A549 (cell line): ENCODE data around the gene ZBTB4. TPM values are rescaled to one million over a fixed set of nuclear protein-coding genes. Genes with fewer than 3 reads are reported as not detected.

ENCODE experiments used
- ATAC-seq, 2 experiments: fragments of 200-7000 bp in 1 of 2; fragments of >200 bp in 1 of 2; cut with Nextera tagmentation in 1 of 2; cut with Tn5 transposase in 1 of 2; 3 replicates each; pipeline versions ENCODE4 v1.8.0 to v1.9.1; 2018 to 2020; ENCODE audit warnings: mild to moderate bottlenecking in 1 of 2, moderate library complexity in 1 of 2
- CTCF ChIA-PET: fragments of 300-600 bp; sonication (Branson Sonifier 250); formaldehyde crosslinking; extraction: SDS; loops from one replicate; lab custom pipeline; 2021; ENCODE audit warnings: antibody characterized with exemption, inconsistent platforms; lab: Yijun Ruan, JAX
- POLR2A ChIA-PET: fragments of 350-600 bp; formaldehyde crosslinking; extraction: SDS; loops from one replicate; lab custom pipeline; 2021; ENCODE audit warnings: antibody characterized with exemption, inconsistent platforms; lab: Yijun Ruan, JAX
- DNase-seq, 2 experiments: peaks; one replicate each; pipeline versions ENCODE4 v3.0.0 to v3.0.0-alpha.2; 2011 to 2016; ENCODE audit warnings: low read depth in 1 of 2, low spot score in 1 of 2
- FAIRE-seq: peaks from 2 replicates; lab custom pipeline; 2011; peaks lifted over from hg19 to GRCh38; lab: Jason Lieb, UNC
- H3K27ac ChIP-seq, 2 experiments: fragments of >200 bp; sonication (Bioruptor Twin); formaldehyde crosslinking; 3 replicates each; pipeline ENCODE4 v1.5.1; 2016 to 2017
- H3K4me1 ChIP-seq: fragments of >200 bp; sonication (Bioruptor Twin); formaldehyde crosslinking; 3 replicates; pipeline ENCODE4 v1.6.1; 2016
- H3K4me2 ChIP-seq: fragments of >200 bp; sonication (Bioruptor Twin); formaldehyde crosslinking; 3 replicates; pipeline ENCODE4 v1.6.1; 2016
- H3K4me3 ChIP-seq: fragments of >200 bp; sonication (Bioruptor Twin); formaldehyde crosslinking; 3 replicates; pipeline ENCODE4 v1.5.1; 2016
- H3K9me3 ChIP-seq: fragments of >200 bp; sonication (Bioruptor Twin); formaldehyde crosslinking; 3 replicates; pipeline ENCODE4 v1.6.1; 2016
- CTCF ChIP-seq: fragments of >200 bp; sonication (Bioruptor Twin); formaldehyde crosslinking; IDR thresholded peaks from 3 replicates; pipeline ENCODE4 v1.5.1; 2016
- E2F6 ChIP-seq: IDR thresholded peaks from 2 replicates; pipeline ENCODE4 v1.6.1; 2012; ENCODE audit warnings: low read depth, borderline replicate concordance
- ELK1 ChIP-seq: fragments of 150-350 bp; IDR thresholded peaks from 2 replicates; pipeline ENCODE4 v1.6.1; 2014; ENCODE audit warnings: low read depth, mild to moderate bottlenecking, low read length
- ESRRA ChIP-seq: fragments of 150-350 bp; IDR thresholded peaks from 2 replicates; pipeline ENCODE4 v1.6.1; 2014; ENCODE audit warnings: mild to moderate bottlenecking, low read length, borderline replicate concordance
- FOSL2 ChIP-seq, 2 experiments: fragments of 450-650 bp in 1 of 2; fragments of >200 bp in 1 of 2; sonication (Bioruptor Twin) in 1 of 2; formaldehyde crosslinking; IDR thresholded peaks; 2 replicates each; pipeline versions ENCODE4 v1.5.0 to v1.6.1; 2016 to 2020; ENCODE audit warnings: mild to moderate bottlenecking in 1 of 2, moderate library complexity in 1 of 2
- HEYL ChIP-seq: fragments of 250-450 bp; sonication (Bioruptor Pico); IDR thresholded peaks from 2 replicates; pipeline ENCODE4 v1.8.0; 2021; ENCODE audit warnings: mild to moderate bottlenecking, moderate library complexity
- HOXA7 ChIP-seq: fragments of 250-450 bp; sonication (Bioruptor Pico); IDR thresholded peaks from 2 replicates; pipeline ENCODE4 v1.5.0; 2020; ENCODE audit warnings: mild to moderate bottlenecking, moderate library complexity
- HOXB13 ChIP-seq: fragments of 250-450 bp; sonication (Bioruptor Pico); IDR thresholded peaks from 2 replicates; pipeline ENCODE4 v1.5.0; 2020; ENCODE audit warnings: low read depth, mild to moderate bottlenecking, moderate library complexity
- JUN ChIP-seq, 2 experiments: fragments of >200 bp; sonication (Bioruptor Twin); formaldehyde crosslinking; IDR thresholded peaks; 2 replicates in 1 of 2; 3 replicates in 1 of 2; pipeline ENCODE4 v1.6.1; 2016 to 2017
- MAX ChIP-seq: IDR thresholded peaks from 2 replicates; pipeline ENCODE4 v1.6.1; 2012
- MYC ChIP-seq: IDR thresholded peaks from 2 replicates; pipeline ENCODE4 v1.6.1; 2012; ENCODE audit warnings: mild to moderate bottlenecking, inconsistent platforms, low read length, improper control_type of control experiment, borderline replicate concordance
- NPAS2 ChIP-seq: fragments of 250-450 bp; sonication (Bioruptor Pico); IDR thresholded peaks from 2 replicates; pipeline ENCODE4 v1.8.0; 2022; ENCODE audit warnings: mild to moderate bottlenecking, moderate library complexity, borderline replicate concordance
- PBX3 ChIP-seq: IDR thresholded peaks from 2 replicates; pipeline ENCODE4 v1.6.1; 2012
- PHF8 ChIP-seq: fragments of 200-600 bp; sonication (generic); IDR thresholded peaks from 2 replicates; pipeline ENCODE4 v1.6.1; 2016; ENCODE audit warnings: low read depth, mild to moderate bottlenecking, antibody characterized with exemption, moderate library complexity, borderline replicate concordance
- RAD21 ChIP-seq, 2 experiments: fragments of >200 bp in 1 of 2; sonication (Bioruptor Twin) in 1 of 2; formaldehyde crosslinking in 1 of 2; IDR thresholded peaks in 1 of 2; conservative IDR thresholded peaks in 1 of 2; 2 replicates in 1 of 2; 3 replicates in 1 of 2; pipeline ENCODE4 v1.6.1; 2012 to 2018; ENCODE audit warnings: inconsistent platforms in 1 of 2
- RCOR1 ChIP-seq: fragments of 150-350 bp; IDR thresholded peaks from 2 replicates; pipeline ENCODE4 v1.6.1; 2014; ENCODE audit warnings: antibody characterized with exemption, low read length, low read depth
- SMC3 ChIP-seq: fragments of >200 bp; sonication (Bioruptor Twin); formaldehyde crosslinking; IDR thresholded peaks from 3 replicates; pipeline ENCODE4 v1.6.1; 2018; ENCODE audit warnings: inconsistent platforms
- SREBF2 ChIP-seq: fragments of 450-650 bp; IDR thresholded peaks from 2 replicates; pipeline ENCODE4 v1.6.1; 2014; ENCODE audit warnings: mild to moderate bottlenecking, moderate library complexity
- TFCP2L1 ChIP-seq: fragments of 250-450 bp; sonication (Bioruptor Pico); IDR thresholded peaks from 2 replicates; pipeline ENCODE4 v1.5.0; 2021; ENCODE audit warnings: mild to moderate bottlenecking
- TP53 ChIP-seq: fragments of 250-450 bp; sonication (Bioruptor Pico); IDR thresholded peaks from 2 replicates; pipeline ENCODE4 v1.5.0; 2021; ENCODE audit warnings: mild to moderate bottlenecking, moderate library complexity
- ZFP36 ChIP-seq: fragments of 450-650 bp; IDR thresholded peaks from 2 replicates; pipeline ENCODE4 v1.6.1; 2014; ENCODE audit warnings: borderline replicate concordance; ENCODE audit not compliant: partially characterized antibody
- WGBS: methylation state at CpG from one replicate; pipeline ENCODE4 v1.1.6; 2017; ENCODE audit errors: missing lambda C conversion rate; 5-methylcytosine and 5-hydroxymethylcytosine counted together
- polyA plus RNA-seq, 4 experiments: library from polyadenylated mRNA; depleted of rRNA in 3 of 4; stranded (reverse); fragments of >200 nt; fragmentation: RNase III in 1 of 4; extraction: RNeasy Plus Mini Kit Qiagen cat#74134 plus additional on column Dnase treatment in 1 of 4; gene quantifications; 2 replicates in 3 of 4; 3 replicates in 1 of 4; pipeline ENCODE4 v1.2.3, GENCODE V29; 2011 to 2017

The ZBTB4 gene
- polyA plus RNA-seq, 2 of the 4 experiments (the other 2 are of a cell fraction): 14.4 to 28.2 TPM

GRCh38 chr17:7436556-7437368 lies 42.7 kb downstream of the ZBTB4 start:
- ChIA-PET POLR2A (interaction anchor here (0.6 to 3.0 kb wide), 12 partner anchors 18 to 251 kb away, joined by 3 to 31 read pairs (median 4); partner anchors contain the start of genes PLSCR3, POLR2A, SLC35G6 and TMEM256), CTCF (interaction anchor here (0.6 to 17.0 kb wide), 70 partner anchors 11 to 483 kb away, joined by 3 to 342 read pairs (median 6); partner anchors contain the start of genes CHRNB1, KCTD11, NLGN2 and PLSCR3)
- WGBS: 30% methylated on average over 36 of the region's 92 CpGs
- TF ChIP-seq CTCF: peak; percentile 99
- TF ChIP-seq HOXA7 (CRISPR knock-in tag): no peak
- TF ChIP-seq FOSL2 (IDR thresholded peaks at IDR 0.05): no peak
- TF ChIP-seq FOSL2 (CRISPR knock-in tag; IDR thresholded peaks at IDR 0.05): peak; percentile 46; the same call in 1 of the 2 replicates
- no peak for TF ChIP-seq RCOR1
- TF ChIP-seq JUN (IDR thresholded peaks at IDR 0.05): peak in 1 of 2 experiments; percentile 75; a peak in 2 of 5 replicates
- TF ChIP-seq ESRRA: no peak
- no peak for TF ChIP-seq ELK1
- TF ChIP-seq HEYL (CRISPR knock-in tag): no peak
- TF ChIP-seq ZFP36: no peak
- TF ChIP-seq PBX3: no peak; the same call in 1 of the 2 replicates
- TF ChIP-seq NPAS2 (CRISPR knock-in tag): peak; percentile 75; the same call in 1 of the 2 replicates
- no peak for TF ChIP-seq PHF8
- TF ChIP-seq SMC3: peak; percentile 98
- no peak; the same call in 1 of the 2 replicates for TF ChIP-seq TFCP2L1 (CRISPR knock-in tag)
- TF ChIP-seq SREBF2: no peak
- TF ChIP-seq HOXB13 (CRISPR knock-in tag): no peak
- TF ChIP-seq RAD21 (conservative IDR thresholded peaks at IDR 0.05 in 1 of 2, IDR thresholded peaks at IDR 0.05 in 1 of 2): peak; percentile 75 to 95
- peak; percentile 96 for TF ChIP-seq MAX
- peak; percentile 83 for TF ChIP-seq E2F6
- TF ChIP-seq TP53 (CRISPR knock-in tag): no peak
- TF ChIP-seq MYC: peak; percentile 100
- peak overlapping the region; percentile 52 to 85 for H3K27ac ChIP-seq
- H3K4me1 ChIP-seq: peaks cover 31% of the 10 kb centered on the region
- H3K4me3 ChIP-seq: peak overlapping the region; percentile 55
- FAIRE-seq (peak; percentile 68), DNase-seq (peak; percentile 87 to 92), ATAC-seq (peak; percentile 70 to 86)
- peak overlapping the region; percentile 86 for H3K4me2 ChIP-seq
- no peaks in the 10 kb centered on the region for H3K9me3 ChIP-seq
